K562 (cell line): ENCODE results near the gene SLC25A21.

Source experiments
- CTCF ChIP-seq, 3 experiments: IDR thresholded peaks in 2 of 3; conservative IDR thresholded peaks in 1 of 3; 2 replicates each; pipeline ENCODE4 v1.5.1; 2011 to 2012; ENCODE audit warnings: low read length in 3 of 3, mild to moderate bottlenecking in 3 of 3, control low read depth in 2 of 3, improper control_type of control experiment in 1 of 3, inconsistent platforms in 1 of 3, low read depth in 1 of 3, mixed read lengths in 1 of 3, moderate library complexity in 1 of 3; ENCODE audit not compliant: insufficient read depth in 2 of 3
- HOXB6 ChIP-seq: fragments of 250-450 bp; sonication (Bioruptor Pico); IDR thresholded peaks from 2 replicates; pipeline ENCODE4 v1.5.1; 2022; ENCODE audit warnings: mild to moderate bottlenecking, borderline replicate concordance
- MAX ChIP-seq: sonication (generic); formaldehyde crosslinking; IDR thresholded peaks from 2 replicates; pipeline ENCODE4 v1.9.0; 2022; ENCODE audit warnings: mild to moderate bottlenecking, missing genetic modification reagents
- MTA1 ChIP-seq: fragments of 450-650 bp; IDR thresholded peaks from 2 replicates; pipeline ENCODE4 v1.6.1; 2017; ENCODE audit warnings: borderline replicate concordance
- RNF2 ChIP-seq: sonication (generic); IDR thresholded peaks from 2 replicates; pipeline ENCODE4 v1.6.1; 2016
- ZNF217 ChIP-seq: sonication (generic); formaldehyde crosslinking; IDR thresholded peaks from 2 replicates; pipeline ENCODE4 v1.8.0; 2022; ENCODE audit warnings: mild to moderate bottlenecking, missing genetic modification reagents
- ZNF561 ChIP-seq: fragments of 450-650 bp; formaldehyde crosslinking; conservative IDR thresholded peaks from 2 replicates; pipeline ENCODE4 v1.4.0; 2020; ENCODE audit warnings: mild to moderate bottlenecking, moderate library complexity

GRCh38 chr14:36934304-36934703 lies 238.1 kb downstream of the SLC25A21 start:
- TF ChIP-seq MTA1 (no peak), HOXB6 (CRISPR knock-in tag) (no peak), ZNF217 (no peak), ZNF561 (no peak), MAX (no peak), RNF2 (no peak), CTCF (IDR thresholded peaks at IDR 0.05 in 2 of 3, conservative IDR thresholded peaks at IDR 0.05 in 1 of 3; ENCODE audit: insufficient read depth in 2 of 3, low read depth in 1 of 3, low read length in 3 of 3) (no peak)
